Measurements from ENCODE around the gene IL12A.

The IL12A gene

GRCh38 chr3:160022068-160022467 is 33.4 kb downstream of the IL12A start:
- Histone ChIP-seq H3K4me2 (no peak overlapping the region), H3K4me1 (ENCODE audit: low read depth, poor library complexity, severe bottlenecking) (peaks cover 19% of the 10 kb centered on the region), H2AFZ (ENCODE audit: low read depth) (no peak overlapping the region), H3K79me2 (ENCODE audit: insufficient read depth, low read depth) (no peaks in the 10 kb centered on the region), H3K9ac (no peak overlapping the region), H3K27ac (no peak overlapping the region), H3K27me3 (ENCODE audit: insufficient read depth, low read depth) (no peaks in the 10 kb centered on the region), H3K4me3 (IDR thresholded peaks at IDR 0.05; ENCODE audit: insufficient read depth, low read depth, low read length) (no peak overlapping the region), H4K20me1 (ENCODE audit: insufficient read depth) (no peaks in the 10 kb centered on the region), H3K36me3 (ENCODE audit: insufficient read depth) (no peaks in the 10 kb centered on the region)
- TF ChIP-seq, protein P1, sequence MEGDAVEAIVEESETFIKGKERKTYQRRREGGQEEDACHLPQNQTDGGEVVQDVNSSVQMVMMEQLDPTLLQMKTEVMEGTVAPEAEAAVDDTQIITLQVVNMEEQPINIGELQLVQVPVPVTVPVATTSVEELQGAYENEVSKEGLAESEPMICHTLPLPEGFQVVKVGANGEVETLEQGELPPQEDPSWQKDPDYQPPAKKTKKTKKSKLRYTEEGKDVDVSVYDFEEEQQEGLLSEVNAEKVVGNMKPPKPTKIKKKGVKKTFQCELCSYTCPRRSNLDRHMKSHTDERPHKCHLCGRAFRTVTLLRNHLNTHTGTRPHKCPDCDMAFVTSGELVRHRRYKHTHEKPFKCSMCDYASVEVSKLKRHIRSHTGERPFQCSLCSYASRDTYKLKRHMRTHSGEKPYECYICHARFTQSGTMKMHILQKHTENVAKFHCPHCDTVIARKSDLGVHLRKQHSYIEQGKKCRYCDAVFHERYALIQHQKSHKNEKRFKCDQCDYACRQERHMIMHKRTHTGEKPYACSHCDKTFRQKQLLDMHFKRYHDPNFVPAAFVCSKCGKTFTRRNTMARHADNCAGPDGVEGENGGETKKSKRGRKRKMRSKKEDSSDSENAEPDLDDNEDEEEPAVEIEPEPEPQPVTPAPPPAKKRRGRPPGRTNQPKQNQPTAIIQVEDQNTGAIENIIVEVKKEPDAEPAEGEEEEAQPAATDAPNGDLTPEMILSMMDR (conservative IDR thresholded peaks at IDR 0.05; ENCODE audit: low read depth, low read length) = no peak

DNA sequence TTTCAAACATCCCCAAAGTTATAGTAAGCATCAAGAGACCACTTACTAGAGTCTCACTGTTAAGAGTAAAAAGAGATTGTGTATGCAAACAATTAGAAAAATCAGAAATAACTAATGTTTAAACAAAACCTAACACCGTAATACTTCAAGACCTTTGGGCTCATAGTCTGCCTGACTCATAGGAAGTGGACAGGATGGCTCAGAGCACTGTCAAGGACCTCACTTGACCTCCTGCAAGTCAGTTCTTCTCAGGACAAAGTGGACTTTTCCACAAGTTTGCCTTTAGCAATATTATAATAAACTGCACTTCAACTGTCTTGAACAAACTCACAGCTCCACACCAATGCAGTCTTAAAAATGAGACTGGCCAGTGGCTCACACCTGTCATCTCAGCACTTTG is 34.8 kb downstream of the IL12A start:
- H3K27ac ChIP-seq = no peak overlapping the region
- no peak overlapping the region for H3K4me2 ChIP-seq

DNA sequence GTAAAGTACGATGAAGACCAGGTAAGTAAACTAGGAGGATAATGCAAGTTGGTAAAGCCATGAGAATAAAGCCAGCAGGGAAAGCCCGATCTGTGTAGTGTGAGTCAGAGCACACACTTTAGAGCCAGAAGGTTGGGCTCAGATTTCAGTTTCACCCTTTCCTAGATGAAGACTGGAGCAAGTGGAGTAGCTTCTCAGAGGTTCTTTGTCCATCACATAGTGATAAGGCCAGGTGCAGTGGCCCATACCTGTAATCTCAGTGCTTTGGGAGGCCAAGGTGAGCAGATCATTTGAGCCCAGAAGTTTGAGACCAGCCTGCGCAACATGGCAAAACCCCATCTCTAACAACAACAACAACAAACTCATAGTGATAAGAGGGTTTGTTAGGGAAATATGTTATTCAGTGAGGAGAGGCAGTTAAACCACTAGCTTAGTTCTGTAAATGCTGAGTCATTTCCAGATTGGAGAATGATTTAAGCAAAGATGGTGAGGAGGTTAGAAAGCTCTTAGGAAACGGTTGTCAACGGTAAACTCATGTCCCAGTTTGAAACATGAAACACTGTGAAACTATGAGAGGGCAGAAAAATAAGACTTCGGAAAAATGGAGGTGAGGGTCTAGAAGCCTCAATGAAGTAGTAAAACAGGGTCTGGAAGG is 39.0 kb downstream of the IL12A start:
- TF ChIP-seq, protein P1 (conservative IDR thresholded peaks at IDR 0.05; ENCODE audit: low read depth, low read length) = no peak
- H3K4me2 ChIP-seq = peak overlapping the region; percentile 76

More for the DNA sequence above, 34.8 kb downstream of the IL12A start:
- Histone ChIP-seq H3K4me3 (IDR thresholded peaks at IDR 0.05; ENCODE audit: insufficient read depth, low read depth, low read length) (no peak overlapping the region), H3K36me3 (ENCODE audit: insufficient read depth) (no peaks in the 10 kb centered on the region), H2AFZ (ENCODE audit: low read depth) (no peak overlapping the region), H4K20me1 (ENCODE audit: insufficient read depth) (no peaks in the 10 kb centered on the region), H3K27me3 (ENCODE audit: insufficient read depth, low read depth) (no peaks in the 10 kb centered on the region), H3K9ac (no peak overlapping the region), H3K79me2 (ENCODE audit: insufficient read depth, low read depth) (no peaks in the 10 kb centered on the region), H3K4me1 (ENCODE audit: low read depth, poor library complexity, severe bottlenecking) (peaks cover 23% of the 10 kb centered on the region)
- TF ChIP-seq, protein P1 (conservative IDR thresholded peaks at IDR 0.05; ENCODE audit: low read depth, low read length) = no peak

DNA sequence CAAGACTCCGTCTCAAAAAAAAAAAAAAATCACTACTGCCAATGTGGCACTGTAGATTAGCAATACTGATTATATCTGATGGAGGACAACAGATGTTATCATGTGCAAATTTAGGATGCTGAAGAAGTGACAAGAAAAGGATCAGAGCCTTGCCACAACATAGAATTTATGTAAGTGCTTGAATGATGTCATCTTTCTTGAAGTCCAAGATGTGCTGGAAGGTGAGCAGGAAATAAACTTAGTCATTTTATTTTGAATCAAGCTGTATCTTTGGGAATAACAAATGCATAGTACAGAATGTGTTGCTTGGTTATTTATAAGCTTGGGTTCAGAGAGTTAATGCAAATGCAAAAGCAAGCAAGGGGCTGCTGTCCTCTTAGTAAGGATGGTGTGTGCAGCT is 47.1 kb downstream of the IL12A start:
- Histone ChIP-seq H3K4me2 (no peak overlapping the region), H3K36me3 (ENCODE audit: insufficient read depth) (no peaks in the 10 kb centered on the region), H4K20me1 (ENCODE audit: insufficient read depth) (no peaks in the 10 kb centered on the region), H3K27me3 (ENCODE audit: insufficient read depth, low read depth) (no peaks in the 10 kb centered on the region), H2AFZ (ENCODE audit: low read depth) (no peak overlapping the region), H3K79me2 (ENCODE audit: insufficient read depth, low read depth) (no peaks in the 10 kb centered on the region), H3K9ac (no peak overlapping the region), H3K4me3 (IDR thresholded peaks at IDR 0.05; ENCODE audit: insufficient read depth, low read depth, low read length) (no peak overlapping the region), H3K27ac (no peak overlapping the region), H3K4me1 (ENCODE audit: low read depth, poor library complexity, severe bottlenecking) (peaks cover 4% of the 10 kb centered on the region)
- TF ChIP-seq, protein P1 (conservative IDR thresholded peaks at IDR 0.05; ENCODE audit: low read depth, low read length) = no peak

More for the DNA sequence above, 39.0 kb downstream of the IL12A start:
- H3K36me3 ChIP-seq (ENCODE audit: insufficient read depth) = no peaks in the 10 kb centered on the region
- peak overlapping the region; percentile 87 for H3K27ac ChIP-seq
- peaks cover 37% of the 10 kb centered on the region for H3K4me1 ChIP-seq (ENCODE audit: low read depth, poor library complexity, severe bottlenecking)
- H2AFZ ChIP-seq (ENCODE audit: low read depth) = peak overlapping the region; percentile 47
- no peak overlapping the region for H3K4me3 ChIP-seq (IDR thresholded peaks at IDR 0.05; ENCODE audit: insufficient read depth, low read depth, low read length)
- H3K9ac ChIP-seq = peak overlapping the region; percentile 42; the same call in 1 of the 2 replicates
- no peaks in the 10 kb centered on the region for H3K79me2 ChIP-seq (ENCODE audit: insufficient read depth, low read depth)
- no peaks in the 10 kb centered on the region for H3K27me3 ChIP-seq (ENCODE audit: insufficient read depth, low read depth)
- no peaks in the 10 kb centered on the region for H4K20me1 ChIP-seq (ENCODE audit: insufficient read depth)

All from KMS-11 (cell line).